Fibroblast of lung (primary cell): ENCODE measurements around the gene ARL10. TPM values are rescaled to one million over a fixed set of nuclear protein-coding genes. Genes with fewer than 3 reads are reported as not detected.

Experiments
- DNase-seq, 2 donors: peaks; one replicate each; pipeline versions ENCODE4 v3.0.0 to v3.0.0-alpha.2; 2010; ENCODE audit warnings: low read depth in 2 of 2
- H2AFZ ChIP-seq: 2 replicates; pipeline ENCODE4 v1.5.1; 2012; ENCODE audit warnings: low read length, control low read depth, inconsistent platforms
- H3K27ac ChIP-seq: 2 replicates; pipeline ENCODE4 v1.5.1; 2011; ENCODE audit warnings: low read length, control low read depth; ENCODE audit not compliant: insufficient read depth
- H3K27me3 ChIP-seq: 2 replicates; pipeline ENCODE4 v1.5.1; 2011; ENCODE audit warnings: mild to moderate bottlenecking, low read length; ENCODE audit not compliant: control insufficient read depth, insufficient read depth
- H3K36me3 ChIP-seq: 2 replicates; pipeline ENCODE4 v1.5.1; 2011; ENCODE audit warnings: low read length; ENCODE audit not compliant: control insufficient read depth, insufficient read depth
- H3K4me1 ChIP-seq: 2 replicates; pipeline ENCODE4 v1.5.1; 2011; ENCODE audit warnings: low read length; ENCODE audit not compliant: control insufficient read depth, insufficient read depth; ENCODE audit errors: extremely low read depth
- H3K4me2 ChIP-seq: 2 replicates; pipeline ENCODE4 v1.5.1; 2011; ENCODE audit warnings: low read length, control low read depth; ENCODE audit not compliant: insufficient read depth; ENCODE audit errors: extremely low read depth
- H3K4me3 ChIP-seq, 4 experiments: fragments of 200-600 bp in 1 of 4; sonication (generic) in 1 of 4; replicated peaks in 1 of 4; 2 replicates each; pipeline ENCODE4 v1.5.1; 2011 to 2016; ENCODE audit warnings: low read length in 4 of 4, low read depth in 3 of 4, mild to moderate bottlenecking in 3 of 4, control low read depth in 2 of 4, inconsistent platforms in 1 of 4, mixed read lengths in 1 of 4; ENCODE audit not compliant: insufficient read depth in 1 of 4; ENCODE audit errors: control extremely low read depth in 1 of 4
- H3K79me2 ChIP-seq: 2 replicates; pipeline ENCODE4 v1.5.1; 2012; ENCODE audit warnings: mild to moderate bottlenecking, low read length, inconsistent platforms; ENCODE audit not compliant: control insufficient read depth, insufficient read depth
- H3K9ac ChIP-seq: 2 replicates; pipeline ENCODE4 v1.5.1; 2011; ENCODE audit warnings: mild to moderate bottlenecking, low read length, control low read depth; ENCODE audit not compliant: insufficient read depth
- H3K9me3 ChIP-seq: 2 replicates; pipeline ENCODE4 v1.5.1; 2012; ENCODE audit warnings: low read depth, low read length; ENCODE audit not compliant: control insufficient read depth, insufficient read depth
- H4K20me1 ChIP-seq: 2 replicates; pipeline ENCODE4 v1.5.1; 2011; ENCODE audit warnings: low read length; ENCODE audit not compliant: control insufficient read depth, insufficient read depth; ENCODE audit errors: extremely low read depth
- EZH2 ChIP-seq: IDR thresholded peaks from 2 replicates; pipeline ENCODE4 v1.5.1; 2012; ENCODE audit warnings: low read length, control low read depth, mild to moderate bottlenecking; ENCODE audit errors: missing control alignments
- polyA plus RNA-seq, 2 donors: library from polyadenylated mRNA; depleted of rRNA in 1 of 2; stranded (reverse) in 1 of 2; unstranded in 1 of 2; fragments of >200 nt; gene quantifications; 2 replicates each; pipeline ENCODE4 v1.2.1, GENCODE V29; 2011 to 2012; ENCODE audit warnings: missing spikeins in 1 of 2
- total RNA-seq: library from RNA; depleted of rRNA; stranded (reverse); fragments of >200 nt; gene quantifications from 2 replicates; pipeline ENCODE4 v1.2.1, GENCODE V29; 2014
- TF ChIP-seq, protein P1 (sequence below), 2 donors: IDR thresholded peaks in 1 of 2; conservative IDR thresholded peaks in 1 of 2; 1 replicate in 1 of 2; 2 replicates in 1 of 2; pipeline ENCODE4 v1.5.1; 2011 to 2012; ENCODE audit warnings: low read length in 2 of 2, control low read depth in 1 of 2, inconsistent platforms in 1 of 2, low read depth in 1 of 2, mild to moderate bottlenecking in 1 of 2

Gene ARL10
- total and polyA plus RNA-seq, 2 donors (not counting 1 experiment from before 2014, with no cell fraction given) = 3.0 to 11.1 TPM

DNA sequence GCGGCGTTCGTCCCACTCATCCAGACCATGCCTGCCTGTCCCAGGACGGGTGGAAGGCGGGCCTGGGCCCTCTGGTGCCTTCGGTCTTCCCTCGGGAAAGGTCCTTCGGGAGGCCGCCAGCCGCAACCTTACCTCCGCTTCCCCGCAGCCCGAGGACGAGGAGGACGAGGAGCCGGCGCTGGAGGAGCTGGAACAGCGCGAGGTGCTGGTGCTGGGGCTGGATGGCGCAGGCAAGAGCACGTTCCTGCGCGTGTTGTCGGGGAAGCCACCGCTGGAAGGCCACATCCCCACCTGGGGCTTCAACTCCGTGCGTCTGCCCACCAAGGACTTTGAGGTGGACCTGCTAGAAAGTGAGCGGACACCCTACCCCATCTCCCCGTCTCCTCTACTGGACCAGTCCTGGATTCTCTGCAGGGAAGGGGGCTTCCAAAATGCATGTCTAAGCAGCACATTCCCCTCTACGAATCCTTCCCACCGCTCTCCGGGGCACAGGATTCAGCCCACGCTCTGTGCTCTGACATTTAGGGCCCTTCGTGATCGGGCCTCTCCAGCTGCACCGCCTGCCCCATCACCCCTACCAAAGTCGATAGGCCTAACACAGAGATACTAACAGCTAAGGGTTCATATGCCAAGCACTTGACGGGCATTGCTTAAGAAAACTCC is 1.1 kb downstream of the ARL10 start:
- peak overlapping the region; percentile 82 for H3K9ac ChIP-seq
- TF ChIP-seq, protein P1, sequence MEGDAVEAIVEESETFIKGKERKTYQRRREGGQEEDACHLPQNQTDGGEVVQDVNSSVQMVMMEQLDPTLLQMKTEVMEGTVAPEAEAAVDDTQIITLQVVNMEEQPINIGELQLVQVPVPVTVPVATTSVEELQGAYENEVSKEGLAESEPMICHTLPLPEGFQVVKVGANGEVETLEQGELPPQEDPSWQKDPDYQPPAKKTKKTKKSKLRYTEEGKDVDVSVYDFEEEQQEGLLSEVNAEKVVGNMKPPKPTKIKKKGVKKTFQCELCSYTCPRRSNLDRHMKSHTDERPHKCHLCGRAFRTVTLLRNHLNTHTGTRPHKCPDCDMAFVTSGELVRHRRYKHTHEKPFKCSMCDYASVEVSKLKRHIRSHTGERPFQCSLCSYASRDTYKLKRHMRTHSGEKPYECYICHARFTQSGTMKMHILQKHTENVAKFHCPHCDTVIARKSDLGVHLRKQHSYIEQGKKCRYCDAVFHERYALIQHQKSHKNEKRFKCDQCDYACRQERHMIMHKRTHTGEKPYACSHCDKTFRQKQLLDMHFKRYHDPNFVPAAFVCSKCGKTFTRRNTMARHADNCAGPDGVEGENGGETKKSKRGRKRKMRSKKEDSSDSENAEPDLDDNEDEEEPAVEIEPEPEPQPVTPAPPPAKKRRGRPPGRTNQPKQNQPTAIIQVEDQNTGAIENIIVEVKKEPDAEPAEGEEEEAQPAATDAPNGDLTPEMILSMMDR (conservative IDR thresholded peaks at IDR 0.05 in 1 of 2, IDR thresholded peaks at IDR 0.05 in 1 of 2; ENCODE audit: low read depth in 1 of 2, low read length in 2 of 2) = no peak
- TF ChIP-seq EZH2 = no peak
- peaks cover 2% of the 10 kb centered on the region for H3K79me2 ChIP-seq
- H3K9me3 ChIP-seq = no peaks in the 10 kb centered on the region
- no peaks in the 10 kb centered on the region for H4K20me1 ChIP-seq
- H3K4me3 ChIP-seq = peak overlapping the region; percentile 48 to 74 (median 69)
- peak overlapping the region; percentile 57 for H3K27ac ChIP-seq
- H3K4me2 ChIP-seq = peak overlapping the region; percentile 92
- peaks cover 2% of the 10 kb centered on the region for H3K4me1 ChIP-seq
- no peaks in the 10 kb centered on the region for H3K36me3 ChIP-seq
- DNase-seq = no peak
- no peaks in the 10 kb centered on the region for H3K27me3 ChIP-seq
- H2AFZ ChIP-seq = peak overlapping the region; percentile 87

DNA sequence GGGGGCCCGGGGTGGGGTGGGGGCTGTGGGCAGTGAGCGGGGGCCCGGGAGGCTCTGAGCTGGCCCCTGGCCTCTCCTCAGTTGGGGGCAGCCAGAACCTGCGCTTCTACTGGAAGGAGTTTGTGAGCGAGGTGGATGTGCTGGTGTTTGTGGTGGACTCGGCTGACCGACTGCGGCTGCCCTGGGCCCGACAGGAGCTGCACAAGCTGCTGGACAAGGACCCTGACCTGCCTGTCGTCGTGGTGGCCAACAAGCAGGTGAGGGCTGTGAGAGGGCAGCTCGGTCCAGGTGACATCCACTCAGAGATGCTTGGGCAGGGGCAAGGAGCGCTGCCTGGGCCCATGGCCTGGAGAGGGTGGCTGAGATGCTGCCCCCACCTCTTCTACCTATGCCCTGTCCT is 3.4 kb downstream of the ARL10 start:
- no peaks in the 10 kb centered on the region for H4K20me1 ChIP-seq
- H3K79me2 ChIP-seq = no peaks in the 10 kb centered on the region
- H3K4me2 ChIP-seq = no peak overlapping the region
- TF ChIP-seq EZH2 = no peak
- TF ChIP-seq, protein P1 (conservative IDR thresholded peaks at IDR 0.05 in 1 of 2, IDR thresholded peaks at IDR 0.05 in 1 of 2; ENCODE audit: low read depth in 1 of 2, low read length in 2 of 2) = no peak
- H3K27me3 ChIP-seq = no peaks in the 10 kb centered on the region
- peaks cover 3% of the 10 kb centered on the region for H3K36me3 ChIP-seq
- H3K9me3 ChIP-seq = no peaks in the 10 kb centered on the region
- H3K27ac ChIP-seq = no peak overlapping the region
- H3K4me1 ChIP-seq = peaks cover 2% of the 10 kb centered on the region
- no peak for DNase-seq
- no peak overlapping the region for H3K4me3 ChIP-seq
- H3K9ac ChIP-seq = no peak overlapping the region
- no peak overlapping the region for H2AFZ ChIP-seq

DNA sequence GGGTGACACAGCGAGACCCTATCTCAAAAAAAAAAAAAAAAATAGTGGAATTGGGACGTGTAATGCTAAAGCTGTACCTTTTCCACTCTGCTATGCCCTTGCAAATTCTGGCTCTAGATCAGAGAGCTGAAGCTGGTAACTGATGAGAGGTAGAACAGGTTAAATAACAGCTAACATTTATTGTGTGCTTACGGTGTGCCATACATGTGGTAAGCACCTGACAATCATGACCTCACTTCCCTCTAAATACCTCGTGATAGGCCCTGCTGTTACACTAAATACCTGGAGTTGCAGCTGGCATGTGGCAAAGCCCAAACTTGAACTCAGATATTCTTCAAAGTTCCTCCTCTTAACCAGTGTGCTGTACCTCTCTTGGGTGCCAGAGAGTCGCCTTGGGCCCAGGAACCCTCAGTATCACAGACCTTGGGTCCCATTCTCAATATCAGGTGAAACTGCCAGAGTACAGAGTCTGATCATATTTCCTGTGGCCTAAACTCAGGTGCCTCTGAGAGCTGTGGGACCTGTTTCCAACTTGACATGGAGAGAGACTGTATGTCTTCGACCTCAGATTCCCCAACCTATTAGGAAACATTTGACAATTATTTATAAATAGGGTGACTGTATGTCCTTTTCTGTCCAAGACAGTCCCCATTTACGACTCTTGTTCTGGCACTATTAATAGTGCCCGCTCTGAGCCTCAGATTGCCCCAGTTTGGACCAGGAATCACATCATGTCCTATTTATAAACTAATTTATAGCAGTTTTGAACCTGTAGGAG is 4.8 kb downstream of the ARL10 start:
- peaks cover 3% of the 10 kb centered on the region for H3K36me3 ChIP-seq
- TF ChIP-seq EZH2 = no peak
- TF ChIP-seq, protein P1 (conservative IDR thresholded peaks at IDR 0.05 in 1 of 2, IDR thresholded peaks at IDR 0.05 in 1 of 2; ENCODE audit: low read depth in 1 of 2, low read length in 2 of 2) = no peak
- DNase-seq = no peak

More for the DNA sequence above, 4.8 kb downstream of the ARL10 start:
- H3K4me1 ChIP-seq = peaks cover under 1% of the 10 kb centered on the region
- H3K9ac ChIP-seq = no peak overlapping the region
- H3K27ac ChIP-seq = no peak overlapping the region
- no peak overlapping the region for H3K4me2 ChIP-seq
- H2AFZ ChIP-seq = no peak overlapping the region
- no peaks in the 10 kb centered on the region for H4K20me1 ChIP-seq
- no peak overlapping the region for H3K4me3 ChIP-seq
- H3K79me2 ChIP-seq = no peaks in the 10 kb centered on the region
- no peaks in the 10 kb centered on the region for H3K9me3 ChIP-seq
- no peaks in the 10 kb centered on the region for H3K27me3 ChIP-seq
